HG03457 (cell line): ENCODE results near the gene HDGF.

Experiments
- ATAC-seq: cut with Tn5 transposase; IDR thresholded peaks from one replicate; pipeline ENCODE4 v1.9.1; 2021; ENCODE audit warnings: moderate number of reproducible peaks; ENCODE audit not compliant: unreplicated experiment

HDGF gene

GRCh38 chr1:156726549-156727226 lies 24.8 kb downstream of the HDGF start:
- no peak for ATAC-seq

- no peak for ATAC-seq
Observed at GRCh38 chr1:156725683-156726280, 25.7 kb downstream of the HDGF start.

GRCh38 chr1:156721535-156721934 lies 29.9 kb downstream of the HDGF start:
- no peak for ATAC-seq

GRCh38 chr1:156721131-156721530 lies 30.3 kb downstream of the HDGF start:
- no peak for ATAC-seq

GRCh38 chr1:156717351-156717750 lies 34.1 kb downstream of the HDGF start:
- ATAC-seq = no peak

GRCh38 chr1:156714830-156715229 lies 36.6 kb downstream of the HDGF start:
- no peak for ATAC-seq

GRCh38 chr1:156712626-156713025 lies 38.8 kb downstream of the HDGF start:
- ATAC-seq = no peak

- ATAC-seq = no peak
Observed at GRCh38 chr1:156711011-156711817, 40.3 kb downstream of the HDGF start.

GRCh38 chr1:156709757-156710489 lies 41.6 kb downstream of the HDGF start:
- no peak for ATAC-seq

GRCh38 chr1:156709031-156709430 lies 42.4 kb downstream of the HDGF start:
- ATAC-seq = no peak

GRCh38 chr1:156708218-156708661 lies 43.2 kb downstream of the HDGF start:
- ATAC-seq = no peak

GRCh38 chr1:156707417-156708217 lies 43.9 kb downstream of the HDGF start:
- ATAC-seq = no peak

- no peak for ATAC-seq
Observed at GRCh38 chr1:156706657-156707416, 44.6 kb downstream of the HDGF start.

GRCh38 chr1:156705918-156706656 lies 45.4 kb downstream of the HDGF start:
- ATAC-seq = no peak

GRCh38 chr1:156705321-156705917 lies 46.1 kb downstream of the HDGF start, which contains the start of gene CRABP2:
CRABP2 (minus strand) TSS chr1:156705583; CDS start chr1:156705446, 137 bp downstream.
- ATAC-seq = no peak

- ATAC-seq = no peak
Observed at GRCh38 chr1:156704930-156705320, 46.5 kb downstream of the HDGF start.

GRCh38 chr1:156704166-156704711 lies 47.2 kb downstream of the HDGF start:
- ATAC-seq = no peak

- ATAC-seq = no peak
Observed at GRCh38 chr1:156703741-156704140, 47.7 kb downstream of the HDGF start.
